Stimulated activated CD4-positive, alpha-beta T cell treated with anti-CD3 and anti-CD28 coated beads, Interleukin-4, amount 100 ng/mL, for 48 hours (primary cell): ENCODE results near the gene GAGE12H.
A peak's percentile ranks its signal among the peaks of the same experiment; 100 is the strongest.
"Not testable (repeated sequence)": the region's sequence is repeated elsewhere in the genome, so short reads cannot be mapped to it uniquely, and the experiment has no call there.

ENCODE experiments used
- DNase-seq, 2 donors: peaks; one replicate each; pipeline ENCODE4 v3.0.0-alpha.2; 2020; ENCODE audit warnings: low read depth in 2 of 2

The GAGE12H gene

DNA sequence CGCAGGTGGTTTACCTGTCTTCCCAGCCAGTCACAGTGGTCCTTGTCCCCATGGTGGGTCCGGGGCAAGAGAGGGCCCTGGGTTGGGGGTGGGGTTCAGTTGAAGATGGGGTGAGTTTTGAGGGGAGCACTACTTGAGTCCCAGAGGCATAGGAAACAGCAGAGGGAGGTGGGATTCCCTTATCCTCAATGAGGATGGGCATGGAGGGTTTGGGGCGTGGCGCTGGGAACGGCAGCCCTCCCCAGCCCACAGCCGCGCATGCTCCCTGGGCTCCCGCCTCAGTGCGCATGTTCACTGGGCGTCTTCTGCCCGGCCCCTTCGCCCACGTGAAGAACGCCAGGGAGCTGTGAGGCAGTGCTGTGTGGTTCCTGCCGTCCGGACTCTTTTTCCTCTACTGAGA is at the start of gene GAGE12H:
Gene GAGE12H, plus strand, starts transcription at position 301 of the 400 bp plus-strand sequence. CDS start 1,155 bp downstream, outside the sequence.
- not testable (repeated sequence) for DNase-seq

- not testable (repeated sequence) for DNase-seq
These were observed 47.9 kb upstream of the GAGE12H start, which contains the start of gene GAGE12C for GRCh38 chrX:49531877-49532276. TSS of gene GAGE12C (plus strand) at chrX:49532177. CDS start at chrX:49533332, 1,155 bp downstream.

DNA sequence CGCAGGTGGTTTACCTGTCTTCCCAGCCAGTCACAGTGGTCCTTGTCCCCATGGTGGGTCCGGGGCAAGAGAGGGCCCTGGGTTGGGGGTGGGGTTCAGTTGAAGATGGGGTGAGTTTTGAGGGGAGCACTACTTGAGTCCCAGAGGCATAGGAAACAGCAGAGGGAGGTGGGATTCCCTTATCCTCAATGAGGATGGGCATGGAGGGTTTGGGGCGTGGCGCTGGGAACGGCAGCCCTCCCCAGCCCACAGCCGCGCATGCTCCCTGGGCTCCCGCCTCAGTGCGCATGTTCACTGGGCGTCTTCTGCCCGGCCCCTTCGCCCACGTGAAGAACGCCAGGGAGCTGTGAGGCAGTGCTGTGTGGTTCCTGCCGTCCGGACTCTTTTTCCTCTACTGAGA is 38.3 kb upstream of the GAGE12H start, which contains the start of gene GAGE12D:
Gene GAGE12D, plus strand, starts transcription at position 301 of the 400 bp plus-strand sequence. CDS start 1,155 bp downstream, outside the sequence.
- not testable (repeated sequence) for DNase-seq

- not testable (repeated sequence) for DNase-seq
These were observed 28.8 kb upstream of the GAGE12H start, which contains the start of gene GAGE12E for GRCh38 chrX:49550989-49551388. TSS of gene GAGE12E (plus strand) at chrX:49551289. CDS start at chrX:49552444, 1,155 bp downstream.

GRCh38 chrX:49560542-49560941 is 19.2 kb upstream of the GAGE12H start, which contains the start of gene GAGE12F:
TSS of gene GAGE12F (plus strand) at chrX:49560842. CDS start at chrX:49561997, 1,155 bp downstream.
- DNase-seq = not testable (repeated sequence)

DNA sequence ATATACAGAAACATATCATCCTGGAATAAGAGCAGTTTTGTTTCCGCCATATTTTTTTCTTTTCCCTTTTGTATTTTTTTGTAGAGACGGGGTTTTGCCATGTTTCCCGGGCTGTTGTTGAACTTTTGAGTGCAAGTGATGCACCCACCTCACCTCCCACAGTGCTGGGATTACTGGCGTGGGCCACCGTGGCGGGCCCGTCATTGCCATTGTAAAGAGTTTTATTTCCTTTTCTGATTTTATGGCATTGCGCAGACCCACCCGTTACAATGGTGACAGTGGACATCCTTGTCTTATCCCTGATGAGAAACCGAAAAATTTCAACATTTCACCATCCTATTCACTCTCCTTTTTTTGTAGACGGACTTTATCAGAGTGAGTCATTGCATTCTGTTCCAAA is 11.0 kb upstream of the GAGE12H start:
- DNase-seq = not testable (repeated sequence)

DNA sequence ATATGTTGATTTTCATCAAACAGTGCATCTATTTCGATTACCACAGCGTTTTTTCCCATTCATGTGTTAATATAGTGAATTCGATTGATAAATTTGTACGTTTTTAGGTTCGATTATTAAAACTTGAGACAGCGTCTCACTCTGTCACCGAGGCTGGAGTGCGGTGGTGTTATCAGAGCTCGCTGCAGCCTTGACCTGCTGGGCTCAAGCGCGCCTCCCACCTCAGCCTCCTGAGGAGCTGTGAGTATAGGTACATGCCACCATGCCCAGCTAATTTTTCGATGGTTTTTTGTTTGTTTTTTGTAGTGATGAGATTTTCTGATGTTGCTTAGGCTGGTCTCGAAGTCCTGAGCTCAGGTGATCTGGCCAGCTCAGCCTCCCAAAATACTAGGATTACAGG is 10.6 kb upstream of the GAGE12H start:
- not testable (repeated sequence) for DNase-seq

DNA sequence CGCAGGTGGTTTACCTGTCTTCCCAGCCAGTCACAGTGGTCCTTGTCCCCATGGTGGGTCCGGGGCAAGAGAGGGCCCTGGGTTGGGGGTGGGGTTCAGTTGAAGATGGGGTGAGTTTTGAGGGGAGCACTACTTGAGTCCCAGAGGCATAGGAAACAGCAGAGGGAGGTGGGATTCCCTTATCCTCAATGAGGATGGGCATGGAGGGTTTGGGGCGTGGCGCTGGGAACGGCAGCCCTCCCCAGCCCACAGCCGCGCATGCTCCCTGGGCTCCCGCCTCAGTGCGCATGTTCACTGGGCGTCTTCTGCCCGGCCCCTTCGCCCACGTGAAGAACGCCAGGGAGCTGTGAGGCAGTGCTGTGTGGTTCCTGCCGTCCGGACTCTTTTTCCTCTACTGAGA is 9.6 kb upstream of the GAGE12H start, which contains the start of gene GAGE12G:
Gene GAGE12G, plus strand, starts transcription at position 301 of the 400 bp plus-strand sequence. CDS start 1,155 bp downstream, outside the sequence.
- not testable (repeated sequence) for DNase-seq

GRCh38 chrX:49589196-49589595 is 9.4 kb downstream of the GAGE12H start, which contains the start of gene GAGE2A:
TSS of gene GAGE2A (plus strand) at chrX:49589496. CDS start at chrX:49590651, 1,155 bp downstream.
- not testable (repeated sequence) for DNase-seq

DNA sequence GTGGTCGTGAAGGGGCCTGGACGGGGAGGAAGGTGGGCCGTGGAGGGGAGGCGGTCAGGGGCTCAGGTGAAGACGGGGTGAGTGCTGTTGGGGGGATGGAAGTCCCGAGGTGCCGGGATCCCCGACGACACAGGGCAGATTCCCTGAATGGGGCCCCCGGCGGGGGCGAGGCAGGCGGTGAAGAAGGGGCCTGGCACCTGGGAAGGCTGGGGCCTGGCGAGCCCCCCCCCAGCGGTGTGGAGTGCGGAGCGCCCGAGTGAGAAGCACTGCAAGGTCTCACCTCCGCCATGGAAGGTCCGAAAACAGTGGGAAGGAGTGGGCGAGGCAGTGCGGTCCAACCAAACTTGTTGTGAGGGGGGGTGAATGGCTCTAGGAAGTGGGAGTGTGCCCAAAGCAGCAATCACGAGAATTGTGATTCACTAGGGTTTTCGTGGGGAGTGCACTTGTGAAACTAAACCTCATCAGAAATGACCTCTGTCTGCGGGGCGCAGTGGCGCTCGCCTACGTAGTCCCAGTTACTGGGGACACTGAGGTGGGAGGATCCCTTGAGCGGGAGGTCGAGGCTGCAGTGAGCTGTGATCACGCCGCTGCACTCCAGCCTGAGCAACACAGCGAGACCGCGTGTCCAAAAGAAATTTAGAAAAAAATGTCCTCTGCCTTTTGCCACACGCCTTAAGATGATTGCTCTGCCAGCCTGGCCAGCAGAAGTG is 10.2 kb downstream of the GAGE12H start:
- not testable (repeated sequence) for DNase-seq

DNA sequence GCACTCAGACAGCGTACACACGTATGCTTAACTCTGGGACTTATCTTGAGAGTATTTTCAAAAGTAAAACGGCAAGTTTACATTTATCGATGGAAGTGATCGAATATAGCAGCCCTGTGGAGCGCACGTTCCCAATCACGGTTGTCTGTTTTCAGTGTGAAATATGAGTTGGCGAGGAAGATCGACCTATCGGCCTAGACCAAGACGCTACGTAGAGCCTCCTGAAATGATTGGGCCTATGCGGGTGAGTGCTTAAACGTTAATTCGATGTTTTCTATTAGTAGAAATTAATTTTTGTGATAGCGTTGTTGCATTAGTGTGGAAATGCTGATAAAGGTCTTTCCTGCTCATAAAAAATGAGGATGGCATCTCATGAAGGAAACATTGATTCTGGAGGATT is 10.7 kb downstream of the GAGE12H start:
- not testable (repeated sequence) for DNase-seq

GRCh38 chrX:49598720-49599119 is 19.0 kb downstream of the GAGE12H start, which contains the start of gene GAGE1:
TSS of gene GAGE1 (plus strand) at chrX:49599020. CDS start at chrX:49600175, 1,155 bp downstream.
- not testable (repeated sequence) for DNase-seq

- DNase-seq = no peak
These were observed 31.1 kb downstream of the GAGE12H start for GRCh38 chrX:49610718-49611310.

DNA sequence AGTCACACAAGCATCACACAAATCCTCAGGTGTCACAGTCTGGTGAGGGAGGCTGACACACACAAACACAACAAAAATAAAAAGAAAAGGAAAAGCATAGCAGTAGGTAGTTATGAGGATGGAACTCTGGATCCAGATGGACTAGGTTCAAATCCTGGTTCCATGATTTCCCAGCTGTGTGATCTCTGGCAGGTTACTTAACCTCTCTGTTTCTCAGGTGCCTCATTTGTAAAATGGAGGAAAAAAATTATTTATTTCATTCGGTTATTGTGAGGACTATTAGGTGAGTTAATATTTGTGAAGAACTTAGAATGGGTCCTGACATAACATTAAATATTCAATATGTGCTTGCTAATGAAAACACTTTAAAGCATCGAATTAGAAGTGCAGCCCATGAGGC is 38.8 kb downstream of the GAGE12H start:
- no peak for DNase-seq

DNA sequence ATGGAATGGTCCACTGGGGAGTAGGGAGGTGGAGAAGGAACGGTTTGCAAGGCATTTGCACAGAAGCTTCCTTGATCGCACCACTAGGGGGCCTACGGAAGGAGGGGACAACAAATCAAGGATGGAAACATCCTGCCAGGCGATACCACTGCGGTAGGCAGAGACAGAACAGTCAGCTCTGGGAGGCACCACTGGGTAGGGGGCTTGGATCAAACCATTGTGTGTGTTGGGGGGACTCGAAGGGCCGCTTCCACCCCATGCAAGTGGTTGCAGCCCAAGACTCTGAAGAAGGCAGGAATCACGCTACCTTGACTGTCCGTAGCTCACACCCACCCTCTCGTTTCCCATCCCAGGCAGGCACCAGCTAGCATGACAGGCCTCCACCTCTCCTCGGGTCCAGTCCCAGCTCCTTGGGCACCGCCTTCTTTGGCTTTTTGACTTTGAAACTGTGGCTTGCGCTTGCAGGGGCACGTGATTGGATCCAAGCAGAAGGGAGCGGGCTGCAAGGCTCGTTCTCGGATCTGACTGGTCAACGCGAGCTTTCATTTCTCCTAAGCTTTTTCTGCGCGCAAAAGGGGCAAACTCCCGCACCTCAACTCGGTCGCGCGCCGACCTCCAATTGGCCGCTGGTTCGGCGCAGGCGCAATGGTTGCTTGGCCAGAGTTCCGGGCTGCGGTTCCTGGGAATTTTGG is 47.5 kb downstream of the GAGE12H start:
- peak in 1 of 2 donors; percentile 10 for DNase-seq
